Effector memory CD8-positive, alpha-beta T cell (primary cell): Measurements from ENCODE around the gene LRIG1.
A peak's percentile ranks its signal among the peaks of the same experiment; 100 is the strongest.

ENCODE experiments used
- ATAC-seq: fragments of 150-1000 bp; cut with Tn5 transposase; replicated peaks from 2 replicates; pipeline ENCODE4 v1.10.0; 2021; ENCODE audit warnings: mild to moderate bottlenecking, moderate library complexity
- DNase-seq, 3 experiments: peaks; one replicate each; pipeline ENCODE4 v3.0.0; 2021
- H3K27ac Mint-ChIP-seq, 2 donors: one replicate each; pipeline ENCODE4 v1.8.0; 2022; ENCODE audit warnings: mild to moderate bottlenecking in 2 of 2, mixed read lengths in 2 of 2, moderate library complexity in 2 of 2
- H3K27me3 Mint-ChIP-seq, 2 donors: one replicate each; pipeline ENCODE4 v1.8.0; 2022; ENCODE audit warnings: mixed read lengths in 2 of 2
- H3K36me3 Mint-ChIP-seq: one replicate; pipeline ENCODE4 v1.8.0; 2022; ENCODE audit warnings: mild to moderate bottlenecking, moderate library complexity, mixed read lengths; ENCODE audit not compliant: insufficient read depth
- H3K4me1 Mint-ChIP-seq, 2 donors: one replicate each; pipeline ENCODE4 v1.8.0; 2022; ENCODE audit warnings: low read depth in 2 of 2, mixed read lengths in 2 of 2
- H3K4me3 Mint-ChIP-seq, 2 donors: one replicate each; pipeline ENCODE4 v1.8.0; 2022; ENCODE audit warnings: mild to moderate bottlenecking in 2 of 2, mixed read lengths in 2 of 2, moderate library complexity in 2 of 2
- H3K9me3 Mint-ChIP-seq, 2 donors: one replicate each; pipeline ENCODE4 v1.8.0; 2022; ENCODE audit warnings: mixed read lengths in 2 of 2

The LRIG1 gene

GRCh38 chr3:66466606-66467270, 34.1 kb downstream of the LRIG1 start:
- Mint-ChIP-seq H3K4me1 (peaks cover 15 to 38% of the 10 kb centered on the region in 2 donors), H3K36me3 (peaks cover 17% of the 10 kb centered on the region), H3K27ac (no peak overlapping the region), H3K9me3 (no peaks in the 10 kb centered on the region), H3K27me3 (no peaks in the 10 kb centered on the region), H3K4me3 (no peak overlapping the region)
- no peak for DNase-seq
- no peak for ATAC-seq

GRCh38 chr3:66465587-66465986, 35.2 kb downstream of the LRIG1 start:
- no peaks in the 10 kb centered on the region for H3K27me3 Mint-ChIP-seq
- peaks cover 17% of the 10 kb centered on the region for H3K36me3 Mint-ChIP-seq
- H3K4me3 Mint-ChIP-seq = no peak overlapping the region
- H3K9me3 Mint-ChIP-seq = no peaks in the 10 kb centered on the region
- no peak for DNase-seq
- peaks cover 11 to 31% of the 10 kb centered on the region in 2 donors for H3K4me1 Mint-ChIP-seq
- peak overlapping the region in 1 of 2 donors; percentile 31 for H3K27ac Mint-ChIP-seq
- no peak for ATAC-seq

GRCh38 chr3:66465034-66465433, 35.8 kb downstream of the LRIG1 start:
- H3K4me3 Mint-ChIP-seq = no peak overlapping the region

GRCh38 chr3:66464512-66464894, 36.3 kb downstream of the LRIG1 start:
- peaks cover 17% of the 10 kb centered on the region for H3K36me3 Mint-ChIP-seq
- ATAC-seq (no peak), DNase-seq (no peak)
- no peaks in the 10 kb centered on the region for H3K27me3 Mint-ChIP-seq
- peaks cover 11 to 25% of the 10 kb centered on the region in 2 donors for H3K4me1 Mint-ChIP-seq
- H3K27ac Mint-ChIP-seq = no peak overlapping the region
- no peaks in the 10 kb centered on the region for H3K9me3 Mint-ChIP-seq
- H3K4me3 Mint-ChIP-seq = no peak overlapping the region

More at GRCh38 chr3:66465034-66465433, 35.8 kb downstream of the LRIG1 start:
- ATAC-seq = no peak
- no peak for DNase-seq
- Mint-ChIP-seq H3K4me1 (peaks cover 11 to 28% of the 10 kb centered on the region in 2 donors), H3K27me3 (no peaks in the 10 kb centered on the region), H3K9me3 (no peaks in the 10 kb centered on the region), H3K27ac (peak overlapping the region in 1 of 2 donors; percentile 31), H3K36me3 (peaks cover 17% of the 10 kb centered on the region)

GRCh38 chr3:66463730-66464511, 36.9 kb downstream of the LRIG1 start:
- ATAC-seq (no peak), DNase-seq (no peak)
- Mint-ChIP-seq H3K27me3 (no peaks in the 10 kb centered on the region), H3K9me3 (no peaks in the 10 kb centered on the region), H3K27ac (no peak overlapping the region), H3K4me1 (peaks cover 11 to 19% of the 10 kb centered on the region in 2 donors), H3K4me3 (no peak overlapping the region), H3K36me3 (peaks cover 17% of the 10 kb centered on the region)

GRCh38 chr3:66463054-66463631, 37.7 kb downstream of the LRIG1 start:
- ATAC-seq = no peak
- H3K27ac Mint-ChIP-seq = no peak overlapping the region
- H3K9me3 Mint-ChIP-seq = no peaks in the 10 kb centered on the region
- no peaks in the 10 kb centered on the region for H3K27me3 Mint-ChIP-seq
- DNase-seq = no peak
- H3K36me3 Mint-ChIP-seq = peaks cover 15% of the 10 kb centered on the region
- H3K4me3 Mint-ChIP-seq = no peak overlapping the region
- H3K4me1 Mint-ChIP-seq = peaks cover 9 to 17% of the 10 kb centered on the region in 2 donors

- peak overlapping the region in 1 of 2 donors; percentile 35 for H3K4me3 Mint-ChIP-seq
- peaks cover 10% of the 10 kb centered on the region for H3K36me3 Mint-ChIP-seq
- H3K27me3 Mint-ChIP-seq = no peaks in the 10 kb centered on the region
- H3K4me1 Mint-ChIP-seq = peaks cover 14 to 16% of the 10 kb centered on the region in 2 donors
- H3K9me3 Mint-ChIP-seq = no peaks in the 10 kb centered on the region
- DNase-seq (no peak), ATAC-seq (no peak)
- peak overlapping the region; percentile 13 to 45 for H3K27ac Mint-ChIP-seq
Observed at GRCh38 chr3:66457252-66457651, 43.6 kb downstream of the LRIG1 start.

GRCh38 chr3:66456711-66457173, 44.1 kb downstream of the LRIG1 start:
- Mint-ChIP-seq H3K27ac (peak overlapping the region; percentile 13 to 45), H3K4me1 (peaks cover 13 to 14% of the 10 kb centered on the region in 2 donors), H3K9me3 (no peaks in the 10 kb centered on the region), H3K36me3 (peaks cover 8% of the 10 kb centered on the region), H3K27me3 (no peaks in the 10 kb centered on the region), H3K4me3 (peak overlapping the region in 1 of 2 donors; percentile 35)
- ATAC-seq = peak; percentile 88
- peak; percentile 9 to 29 (median 24) for DNase-seq

- no peak overlapping the region for H3K27ac Mint-ChIP-seq
- H3K4me1 Mint-ChIP-seq = peaks cover 15 to 31% of the 10 kb centered on the region in 2 donors
- H3K9me3 Mint-ChIP-seq = no peaks in the 10 kb centered on the region
- no peak overlapping the region for H3K4me3 Mint-ChIP-seq
- DNase-seq (no peak), ATAC-seq (no peak)
- peaks cover 10% of the 10 kb centered on the region for H3K36me3 Mint-ChIP-seq
- H3K27me3 Mint-ChIP-seq = no peaks in the 10 kb centered on the region
Observed at GRCh38 chr3:66454464-66454859, 46.4 kb downstream of the LRIG1 start.

GRCh38 chr3:66453651-66454463, 47.0 kb downstream of the LRIG1 start:
- peaks cover 15 to 31% of the 10 kb centered on the region in 2 donors for H3K4me1 Mint-ChIP-seq
- ATAC-seq (no peak), DNase-seq (no peak)
- no peaks in the 10 kb centered on the region for H3K9me3 Mint-ChIP-seq
- H3K27me3 Mint-ChIP-seq = no peaks in the 10 kb centered on the region
- H3K4me3 Mint-ChIP-seq = no peak overlapping the region
- no peak overlapping the region for H3K27ac Mint-ChIP-seq
- H3K36me3 Mint-ChIP-seq = peaks cover 13% of the 10 kb centered on the region

- H3K4me3 Mint-ChIP-seq = no peak overlapping the region
- no peaks in the 10 kb centered on the region for H3K27me3 Mint-ChIP-seq
- ATAC-seq (no peak), DNase-seq (no peak)
- H3K36me3 Mint-ChIP-seq = peaks cover 14% of the 10 kb centered on the region
- peaks cover 17 to 31% of the 10 kb centered on the region in 2 donors for H3K4me1 Mint-ChIP-seq
- H3K27ac Mint-ChIP-seq = peak overlapping the region in 1 of 2 donors; percentile 26
- H3K9me3 Mint-ChIP-seq = no peaks in the 10 kb centered on the region
Observed at GRCh38 chr3:66452303-66453011, 48.4 kb downstream of the LRIG1 start.

GRCh38 chr3:66451766-66452165, 49.1 kb downstream of the LRIG1 start:
- Mint-ChIP-seq H3K4me1 (peaks cover 11 to 25% of the 10 kb centered on the region in 2 donors), H3K9me3 (no peaks in the 10 kb centered on the region), H3K27me3 (no peaks in the 10 kb centered on the region), H3K36me3 (peaks cover 14% of the 10 kb centered on the region), H3K4me3 (no peak overlapping the region), H3K27ac (no peak overlapping the region)
- ATAC-seq (no peak), DNase-seq (no peak)
